HepG2 (cell line): ENCODE results near the gene RRP36. TPM values are rescaled to one million over a fixed set of nuclear protein-coding genes. Genes with fewer than 3 reads are reported as not detected.

Source experiments
- DMAP1 ChIP-seq: IDR thresholded peaks from 2 replicates; pipeline ENCODE4 v1.6.1; 2016
- FOXM1 ChIP-seq: sonication (generic); formaldehyde crosslinking; IDR thresholded peaks from 2 replicates; pipeline ENCODE4 v1.5.0; 2020; ENCODE audit warnings: missing genetic modification reagents
- HNRNPL ChIP-seq: fragments of 200-400 bp; formaldehyde crosslinking; IDR thresholded peaks from 2 replicates; pipeline ENCODE4 v1.6.1; 2017; ENCODE audit warnings: mild to moderate bottlenecking, low read depth, low read length
- HOXA7 ChIP-seq: sonication (generic); formaldehyde crosslinking; IDR thresholded peaks from 2 replicates; pipeline ENCODE4 v1.8.1; 2022; ENCODE audit warnings: mild to moderate bottlenecking, missing genetic modification reagents, moderate library complexity
- MTA3 ChIP-seq: sonication (generic); formaldehyde crosslinking; IDR thresholded peaks from 2 replicates; pipeline ENCODE4 v1.4.0; 2020; ENCODE audit warnings: missing genetic modification reagents
- POLR2AphosphoS5 ChIP-seq: IDR thresholded peaks from 2 replicates; pipeline ENCODE4 v1.6.1; 2012; ENCODE audit warnings: low read depth, low read length
- RARA ChIP-seq: IDR thresholded peaks from 2 replicates; pipeline ENCODE4 v1.6.1; 2016; ENCODE audit warnings: missing genetic modification reagents, missing compliant biosample characterization
- RFX3 ChIP-seq: IDR thresholded peaks from 2 replicates; pipeline ENCODE4 v1.6.1; 2016; ENCODE audit warnings: missing biosample characterization, missing genetic modification reagents
- RXRA ChIP-seq: sonication (generic); formaldehyde crosslinking; IDR thresholded peaks from 2 replicates; pipeline ENCODE4 v1.5.1; 2020; ENCODE audit warnings: missing genetic modification reagents
- SMAD9 ChIP-seq: sonication (generic); formaldehyde crosslinking; IDR thresholded peaks from 2 replicates; pipeline ENCODE4 v1.5.1; 2020; ENCODE audit warnings: mild to moderate bottlenecking, missing genetic modification reagents
- SSRP1 ChIP-seq: IDR thresholded peaks from 2 replicates; pipeline ENCODE4 v1.6.1; 2016; ENCODE audit warnings: control low read depth
- TEAD3 ChIP-seq: optimal IDR thresholded peaks from 2 replicates; pipeline ENCODE3; 2016; ENCODE audit warnings: borderline replicate concordance
- XBP1 ChIP-seq: sonication (generic); formaldehyde crosslinking; IDR thresholded peaks from 2 replicates; pipeline ENCODE4 v1.5.0; 2020; ENCODE audit warnings: missing genetic modification reagents
- ZFAT ChIP-seq: sonication (generic); formaldehyde crosslinking; conservative IDR thresholded peaks from 2 replicates; pipeline ENCODE4 v1.8.1; 2023; ENCODE audit warnings: missing genetic modification reagents, inconsistent platforms
- ZFY ChIP-seq: sonication (generic); formaldehyde crosslinking; IDR thresholded peaks from 2 replicates; pipeline ENCODE4 v1.4.0; 2020; ENCODE audit warnings: missing genetic modification reagents
- ZNF20 ChIP-seq: sonication (generic); formaldehyde crosslinking; IDR thresholded peaks from 2 replicates; pipeline ENCODE4 v1.4.0; 2020; ENCODE audit warnings: mild to moderate bottlenecking, moderate library complexity, missing genetic modification reagents
- ZNF326 ChIP-seq: sonication (generic); formaldehyde crosslinking; IDR thresholded peaks from 2 replicates; pipeline ENCODE4 v1.4.0; 2020; ENCODE audit warnings: missing genetic modification reagents, borderline replicate concordance
- ZNF468 ChIP-seq: sonication (generic); formaldehyde crosslinking; IDR thresholded peaks from 2 replicates; pipeline ENCODE4 v1.8.0; 2022; ENCODE audit warnings: mild to moderate bottlenecking, moderate library complexity, missing genetic modification reagents
- ZNF543 ChIP-seq: sonication (generic); formaldehyde crosslinking; IDR thresholded peaks from 2 replicates; pipeline ENCODE4 v1.4.0; 2020; ENCODE audit warnings: mild to moderate bottlenecking, missing genetic modification reagents
- ZNF781 ChIP-seq: sonication (generic); formaldehyde crosslinking; IDR thresholded peaks from 2 replicates; pipeline ENCODE4 v1.5.1; 2020; ENCODE audit warnings: borderline replicate concordance, mild to moderate bottlenecking, missing genetic modification reagents; ENCODE audit errors: not compliant biosample characterization
- polyA plus RNA-seq, 8 experiments: library from polyadenylated mRNA; depleted of rRNA in 3 of 8; stranded (reverse) in 7 of 8; unstranded in 1 of 8; fragments of >200 nt; fragmentation: Illumina TruSeq in 4 of 8; extraction: Trizol in 4 of 8; gene quantifications; 2 replicates each; pipeline versions ENCODE4 v1.2.1 to v1.2.3, GENCODE V29; 2011 to 2016; ENCODE audit warnings: low read depth in 4 of 8, missing spikeins in 1 of 8, mixed read lengths in 1 of 8; ENCODE audit not compliant: insufficient read depth in 1 of 8
- total RNA-seq, 5 experiments: library from RNA; depleted of rRNA; stranded (reverse); fragments of >200 nt; fragmentation: Illumina TruSeq; extraction: Trizol; gene quantifications; 2 replicates each; pipeline ENCODE4 v1.2.3, GENCODE V29; 2016; ENCODE audit warnings: low read depth in 1 of 5
- TF ChIP-seq, protein P1 (sequence below): sonication (generic); formaldehyde crosslinking; IDR thresholded peaks from 2 replicates; pipeline ENCODE4 v1.4.0; 2020; ENCODE audit warnings: missing genetic modification reagents, borderline replicate concordance
- TF ChIP-seq, protein P2 (sequence below): sonication (generic); formaldehyde crosslinking; IDR thresholded peaks from 2 replicates; pipeline ENCODE4 v1.4.0; 2020; ENCODE audit warnings: missing genetic modification reagents
- TF ChIP-seq, protein P3 (sequence below): sonication (generic); formaldehyde crosslinking; IDR thresholded peaks from 2 replicates; pipeline ENCODE4 v1.4.0; 2020; ENCODE audit warnings: mild to moderate bottlenecking, missing genetic modification reagents
- TF ChIP-seq, protein P4 (sequence below): sonication (generic); formaldehyde crosslinking; IDR thresholded peaks from 2 replicates; pipeline ENCODE4 v1.9.0; 2022; ENCODE audit warnings: low read depth, missing genetic modification reagents

Gene RRP36
- total and polyA plus RNA-seq, 2 of the 13 experiments (the other 11 are each of a cell fraction or from before 2014, with no cell fraction given): 29.5 to 144 TPM

DNA sequence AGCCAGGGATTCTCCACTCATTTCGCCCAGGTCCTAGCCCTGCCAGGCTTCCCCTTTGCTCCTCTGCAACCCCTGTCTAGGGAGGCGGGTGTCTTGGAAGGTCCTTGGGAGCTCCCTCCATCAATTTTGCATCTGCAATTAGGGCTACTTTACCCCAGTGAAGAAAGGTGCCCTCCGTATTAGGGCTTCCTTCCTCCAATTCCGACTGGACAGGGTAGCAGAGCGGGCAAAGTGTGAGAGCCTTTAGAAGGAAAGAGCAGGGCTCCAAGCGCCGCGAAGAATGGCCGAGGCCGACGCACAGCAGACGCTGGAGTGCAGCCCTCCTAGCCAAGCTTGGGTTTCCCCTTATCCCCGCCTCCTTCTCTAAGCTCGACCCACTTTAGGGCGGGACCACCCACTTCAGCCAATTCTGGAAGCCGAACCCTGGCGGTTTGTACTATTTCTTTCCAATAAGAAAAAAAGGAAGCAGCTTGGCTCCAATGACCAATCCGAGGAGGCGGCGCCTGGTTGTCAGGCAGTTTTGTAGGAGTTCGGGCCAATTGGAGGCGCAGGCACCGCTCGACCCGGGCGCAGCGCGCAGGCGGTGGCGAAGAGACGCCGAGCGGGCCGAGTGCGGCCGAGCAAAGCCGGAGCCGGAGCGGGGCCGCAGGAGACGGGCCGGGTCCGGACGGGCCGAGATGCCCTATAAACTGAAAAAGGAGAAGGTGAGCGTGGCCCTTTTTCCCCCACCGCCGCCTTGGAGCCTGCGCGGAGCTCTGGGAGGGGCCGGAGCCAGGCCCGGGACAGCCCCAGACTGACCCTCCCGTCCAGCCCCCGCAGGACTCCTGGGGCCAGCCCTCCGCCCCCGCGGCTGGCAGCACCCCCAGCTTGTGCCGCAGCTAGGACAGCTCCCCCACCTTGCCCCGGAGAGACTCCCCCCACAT, 37.2 kb upstream of the RRP36 start, which contains the start of gene PPP2R5D (continued):
- TF ChIP-seq HNRNPL: peak; percentile 89; the same call in 1 of the 2 replicates
- TF ChIP-seq ZNF543: no peak; the same call in 1 of the 2 replicates
- TF ChIP-seq ZNF781 (CRISPR knock-in tag): peak; percentile 69
- peak; percentile 91 for TF ChIP-seq ZFY (CRISPR knock-in tag)
- no peak for TF ChIP-seq SSRP1 (CRISPR knock-in tag)
- no peak for TF ChIP-seq RARA (CRISPR knock-in tag)
- TF ChIP-seq, protein P1, sequence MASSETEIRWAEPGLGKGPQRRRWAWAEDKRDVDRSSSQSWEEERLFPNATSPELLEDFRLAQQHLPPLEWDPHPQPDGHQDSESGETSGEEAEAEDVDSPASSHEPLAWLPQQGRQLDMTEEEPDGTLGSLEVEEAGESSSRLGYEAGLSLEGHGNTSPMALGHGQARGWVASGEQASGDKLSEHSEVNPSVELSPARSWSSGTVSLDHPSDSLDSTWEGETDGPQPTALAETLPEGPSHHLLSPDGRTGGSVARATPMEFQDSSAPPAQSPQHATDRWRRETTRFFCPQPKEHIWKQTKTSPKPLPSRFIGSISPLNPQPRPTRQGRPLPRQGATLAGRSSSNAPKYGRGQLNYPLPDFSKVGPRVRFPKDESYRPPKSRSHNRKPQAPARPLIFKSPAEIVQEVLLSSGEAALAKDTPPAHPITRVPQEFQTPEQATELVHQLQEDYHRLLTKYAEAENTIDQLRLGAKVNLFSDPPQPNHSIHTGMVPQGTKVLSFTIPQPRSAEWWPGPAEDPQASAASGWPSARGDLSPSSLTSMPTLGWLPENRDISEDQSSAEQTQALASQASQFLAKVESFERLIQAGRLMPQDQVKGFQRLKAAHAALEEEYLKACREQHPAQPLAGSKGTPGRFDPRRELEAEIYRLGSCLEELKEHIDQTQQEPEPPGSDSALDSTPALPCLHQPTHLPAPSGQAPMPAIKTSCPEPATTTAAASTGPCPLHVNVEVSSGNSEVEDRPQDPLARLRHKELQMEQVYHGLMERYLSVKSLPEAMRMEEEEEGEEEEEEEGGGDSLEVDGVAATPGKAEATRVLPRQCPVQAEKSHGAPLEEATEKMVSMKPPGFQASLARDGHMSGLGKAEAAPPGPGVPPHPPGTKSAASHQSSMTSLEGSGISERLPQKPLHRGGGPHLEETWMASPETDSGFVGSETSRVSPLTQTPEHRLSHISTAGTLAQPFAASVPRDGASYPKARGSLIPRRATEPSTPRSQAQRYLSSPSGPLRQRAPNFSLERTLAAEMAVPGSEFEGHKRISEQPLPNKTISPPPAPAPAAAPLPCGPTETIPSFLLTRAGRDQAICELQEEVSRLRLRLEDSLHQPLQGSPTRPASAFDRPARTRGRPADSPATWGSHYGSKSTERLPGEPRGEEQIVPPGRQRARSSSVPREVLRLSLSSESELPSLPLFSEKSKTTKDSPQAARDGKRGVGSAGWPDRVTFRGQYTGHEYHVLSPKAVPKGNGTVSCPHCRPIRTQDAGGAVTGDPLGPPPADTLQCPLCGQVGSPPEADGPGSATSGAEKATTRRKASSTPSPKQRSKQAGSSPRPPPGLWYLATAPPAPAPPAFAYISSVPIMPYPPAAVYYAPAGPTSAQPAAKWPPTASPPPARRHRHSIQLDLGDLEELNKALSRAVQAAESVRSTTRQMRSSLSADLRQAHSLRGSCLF: no peak; the same call in 1 of the 2 replicates
- TF ChIP-seq, protein P2, sequence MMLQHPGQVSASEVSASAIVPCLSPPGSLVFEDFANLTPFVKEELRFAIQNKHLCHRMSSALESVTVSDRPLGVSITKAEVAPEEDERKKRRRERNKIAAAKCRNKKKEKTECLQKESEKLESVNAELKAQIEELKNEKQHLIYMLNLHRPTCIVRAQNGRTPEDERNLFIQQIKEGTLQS: peak; percentile 37; the same call in 1 of the 2 replicates
- TF ChIP-seq FOXM1 (CRISPR knock-in tag): 0 out of 2 replicates have a peak, but pooled peaks have one; percentile 54
- no peak for TF ChIP-seq HOXA7 (CRISPR knock-in tag)
- TF ChIP-seq ZNF20 (CRISPR knock-in tag): no peak
- peak; percentile 99 for TF ChIP-seq POLR2AphosphoS5
- TF ChIP-seq RXRA (CRISPR knock-in tag): 0 out of 2 replicates have a peak, but pooled peaks have one; percentile 13
- no peak for TF ChIP-seq ZNF468 (CRISPR knock-in tag)
- TF ChIP-seq TEAD3: peak; percentile 27
- peak; percentile 52; the same call in 1 of the 2 replicates for TF ChIP-seq DMAP1 (CRISPR knock-in tag)
- TF ChIP-seq ZFAT: no peak
- TF ChIP-seq ZNF326 (CRISPR knock-in tag): no peak
- TF ChIP-seq MTA3: no peak
- TF ChIP-seq, protein P3, sequence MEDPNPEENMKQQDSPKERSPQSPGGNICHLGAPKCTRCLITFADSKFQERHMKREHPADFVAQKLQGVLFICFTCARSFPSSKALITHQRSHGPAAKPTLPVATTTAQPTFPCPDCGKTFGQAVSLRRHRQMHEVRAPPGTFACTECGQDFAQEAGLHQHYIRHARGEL (CRISPR knock-in tag): peak; percentile 70; the same call in 1 of the 2 replicates
- TF ChIP-seq, protein P4, sequence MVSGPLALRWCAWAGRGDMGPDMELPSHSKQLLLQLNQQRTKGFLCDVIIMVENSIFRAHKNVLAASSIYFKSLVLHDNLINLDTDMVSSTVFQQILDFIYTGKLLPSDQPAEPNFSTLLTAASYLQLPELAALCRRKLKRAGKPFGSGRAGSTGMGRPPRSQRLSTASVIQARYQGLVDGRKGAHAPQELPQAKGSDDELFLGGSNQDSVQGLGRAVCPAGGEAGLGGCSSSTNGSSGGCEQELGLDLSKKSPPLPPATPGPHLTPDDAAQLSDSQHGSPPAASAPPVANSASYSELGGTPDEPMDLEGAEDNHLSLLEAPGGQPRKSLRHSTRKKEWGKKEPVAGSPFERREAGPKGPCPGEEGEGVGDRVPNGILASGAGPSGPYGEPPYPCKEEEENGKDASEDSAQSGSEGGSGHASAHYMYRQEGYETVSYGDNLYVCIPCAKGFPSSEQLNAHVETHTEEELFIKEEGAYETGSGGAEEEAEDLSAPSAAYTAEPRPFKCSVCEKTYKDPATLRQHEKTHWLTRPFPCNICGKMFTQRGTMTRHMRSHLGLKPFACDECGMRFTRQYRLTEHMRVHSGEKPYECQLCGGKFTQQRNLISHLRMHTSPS: no peak
- no peak for TF ChIP-seq RFX3
- TF ChIP-seq SMAD9 (CRISPR knock-in tag): no peak
- no peak for TF ChIP-seq XBP1 (CRISPR knock-in tag)
